H1 (cell line): ENCODE measurements around the gene VN1R5.

Experiments used
- EP300 ChIP-seq, 2 experiments: IDR thresholded peaks; 1 replicate in 1 of 2; 2 replicates in 1 of 2; pipeline ENCODE4 v1.6.1; 2011 to 2012; ENCODE audit warnings: low read depth in 2 of 2, low read length in 2 of 2, mild to moderate bottlenecking in 2 of 2, borderline replicate concordance in 1 of 2, inconsistent platforms in 1 of 2, moderate library complexity in 1 of 2
- EZH2 ChIP-seq: fragments of 200-600 bp; sonication (generic); IDR thresholded peaks from 2 replicates; pipeline ENCODE4 v1.7.1; 2012; ENCODE audit warnings: low read depth, mild to moderate bottlenecking, moderate library complexity, low read length, inconsistent platforms; ENCODE audit not compliant: severe bottlenecking
- HDAC2 ChIP-seq, 2 experiments: fragments of 300-600 bp in 1 of 2; sonication (generic) in 1 of 2; IDR thresholded peaks; 2 replicates each; pipeline ENCODE4 v1.6.1; 2011 to 2012; ENCODE audit warnings: low read depth in 2 of 2, low read length in 2 of 2, mild to moderate bottlenecking in 2 of 2, moderate library complexity in 2 of 2, borderline replicate concordance in 1 of 2, inconsistent platforms in 1 of 2
- JUND ChIP-seq: IDR thresholded peaks from 2 replicates; pipeline ENCODE4 v1.6.1; 2011; ENCODE audit warnings: mild to moderate bottlenecking, improper control_type of control experiment, low read length
- KDM1A ChIP-seq: fragments of 200-600, 300-600 bp; sonication (generic); IDR thresholded peaks from 2 replicates; pipeline ENCODE4 v1.7.1; 2016; ENCODE audit warnings: mild to moderate bottlenecking, low read length, borderline replicate concordance
- POLR2A ChIP-seq, 2 experiments: IDR thresholded peaks; 1 replicate in 1 of 2; 2 replicates in 1 of 2; pipeline ENCODE4 v1.6.1; 2011; ENCODE audit warnings: low read depth in 2 of 2, low read length in 2 of 2, mild to moderate bottlenecking in 2 of 2; ENCODE audit errors: control extremely low read depth in 1 of 2
- SP1 ChIP-seq: IDR thresholded peaks from 2 replicates; pipeline ENCODE4 v1.6.1; 2011; ENCODE audit warnings: low read depth, low read length
- TAF1 ChIP-seq: IDR thresholded peaks from 2 replicates; pipeline ENCODE4 v1.6.1; 2011; ENCODE audit warnings: mild to moderate bottlenecking, low read depth, low read length
- TF ChIP-seq, protein P1 (sequence below), 3 experiments: IDR thresholded peaks; 1 replicate in 2 of 3; 2 replicates in 1 of 3; pipeline versions ENCODE4 v1.5.1 to v1.6.1; 2011; ENCODE audit warnings: low read length in 3 of 3, mild to moderate bottlenecking in 3 of 3, inconsistent platforms in 2 of 3, low read depth in 1 of 3, moderate library complexity in 1 of 3; ENCODE audit not compliant: insufficient read depth in 1 of 3; ENCODE audit errors: control extremely low read depth in 1 of 3
- TF ChIP-seq, protein P2 (sequence below): IDR thresholded peaks from 2 replicates; pipeline ENCODE4 v1.6.1; 2012; ENCODE audit warnings: inconsistent platforms
- TF ChIP-seq, protein P3 (sequence below): IDR thresholded peaks from 2 replicates; pipeline ENCODE4 v1.6.1; 2011; ENCODE audit warnings: low read depth, mild to moderate bottlenecking, low read length; ENCODE audit not compliant: insufficient read depth

DNA sequence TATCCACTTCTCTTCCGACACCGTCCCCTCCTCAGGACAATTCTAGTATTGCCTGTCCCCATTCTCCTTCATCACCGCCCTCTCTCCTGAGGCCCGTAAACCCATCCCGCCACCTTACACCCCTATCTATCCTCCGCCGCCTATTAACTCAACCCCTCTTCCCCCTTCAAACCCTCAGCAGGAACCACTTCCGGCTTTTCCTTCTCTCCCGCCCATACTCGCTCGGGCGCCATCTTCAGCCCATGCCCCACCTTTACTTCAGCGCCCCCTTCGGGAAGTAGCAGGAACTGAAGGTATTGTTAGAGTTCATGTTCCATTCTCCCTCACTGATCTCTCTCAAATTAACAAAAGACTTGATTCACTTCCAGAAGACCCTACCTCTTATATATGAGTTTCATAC is 31.6 kb downstream of the VN1R5 start:
- TF ChIP-seq TAF1, result no peak
- TF ChIP-seq, protein P1, sequence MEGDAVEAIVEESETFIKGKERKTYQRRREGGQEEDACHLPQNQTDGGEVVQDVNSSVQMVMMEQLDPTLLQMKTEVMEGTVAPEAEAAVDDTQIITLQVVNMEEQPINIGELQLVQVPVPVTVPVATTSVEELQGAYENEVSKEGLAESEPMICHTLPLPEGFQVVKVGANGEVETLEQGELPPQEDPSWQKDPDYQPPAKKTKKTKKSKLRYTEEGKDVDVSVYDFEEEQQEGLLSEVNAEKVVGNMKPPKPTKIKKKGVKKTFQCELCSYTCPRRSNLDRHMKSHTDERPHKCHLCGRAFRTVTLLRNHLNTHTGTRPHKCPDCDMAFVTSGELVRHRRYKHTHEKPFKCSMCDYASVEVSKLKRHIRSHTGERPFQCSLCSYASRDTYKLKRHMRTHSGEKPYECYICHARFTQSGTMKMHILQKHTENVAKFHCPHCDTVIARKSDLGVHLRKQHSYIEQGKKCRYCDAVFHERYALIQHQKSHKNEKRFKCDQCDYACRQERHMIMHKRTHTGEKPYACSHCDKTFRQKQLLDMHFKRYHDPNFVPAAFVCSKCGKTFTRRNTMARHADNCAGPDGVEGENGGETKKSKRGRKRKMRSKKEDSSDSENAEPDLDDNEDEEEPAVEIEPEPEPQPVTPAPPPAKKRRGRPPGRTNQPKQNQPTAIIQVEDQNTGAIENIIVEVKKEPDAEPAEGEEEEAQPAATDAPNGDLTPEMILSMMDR (IDR thresholded peaks at IDR 0.05; ENCODE audit: control extremely low read depth in 1 of 3, insufficient read depth in 1 of 3, low read depth in 1 of 3, low read length in 3 of 3), result peak; percentile 35 to 47 (median 47); a peak in 3 of 4 replicates
- no peak for TF ChIP-seq JUND
- TF ChIP-seq, protein P2, sequence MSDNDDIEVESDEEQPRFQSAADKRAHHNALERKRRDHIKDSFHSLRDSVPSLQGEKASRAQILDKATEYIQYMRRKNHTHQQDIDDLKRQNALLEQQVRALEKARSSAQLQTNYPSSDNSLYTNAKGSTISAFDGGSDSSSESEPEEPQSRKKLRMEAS, result no peak
- TF ChIP-seq HDAC2 (IDR thresholded peaks at IDR 0.05; ENCODE audit: borderline replicate concordance in 1 of 2, low read depth in 2 of 2, low read length in 2 of 2), result no peak
- TF ChIP-seq POLR2A (IDR thresholded peaks at IDR 0.05; ENCODE audit: control extremely low read depth in 1 of 2, low read depth in 2 of 2, low read length in 2 of 2), result no peak
- TF ChIP-seq EZH2, result no peak
- TF ChIP-seq, protein P3, sequence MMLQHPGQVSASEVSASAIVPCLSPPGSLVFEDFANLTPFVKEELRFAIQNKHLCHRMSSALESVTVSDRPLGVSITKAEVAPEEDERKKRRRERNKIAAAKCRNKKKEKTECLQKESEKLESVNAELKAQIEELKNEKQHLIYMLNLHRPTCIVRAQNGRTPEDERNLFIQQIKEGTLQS, result no peak
- no peak for TF ChIP-seq KDM1A
- no peak for TF ChIP-seq EP300 (IDR thresholded peaks at IDR 0.05; ENCODE audit: borderline replicate concordance in 1 of 2, low read depth in 2 of 2, low read length in 2 of 2)
- TF ChIP-seq SP1, result no peak
